K562 (cell line): ENCODE measurements around the gene ATG7. TPM values are rescaled to one million over a fixed set of nuclear protein-coding genes. Genes with fewer than 3 reads are reported as not detected.

Source experiments
- ATAC-seq: fragments of 200-7000 bp; cut with Tn5 transposase; 3 replicates; pipeline ENCODE4 v1.9.1; 2020; ENCODE audit warnings: moderate library complexity
- BruUV-seq: library from RNA; stranded (reverse); fragments of 400-500 nt; replicated peaks from 2 replicates; lab custom pipeline; 2021; lab: Mats Ljungman, UMichigan
- CTCF ChIA-PET: fragments of 300-600 bp; formaldehyde crosslinking; extraction: SDS; loops from one replicate; lab custom pipeline; 2021; ENCODE audit warnings: low intra/inter-chr PET ratio; lab: Yijun Ruan, JAX
- POLR2A ChIA-PET: fragments of 300-600, 350-650 bp; sonication (Branson Sonifier 250); formaldehyde crosslinking; extraction: SDS; loops from one replicate; lab custom pipeline; 2021; ENCODE audit warnings: antibody characterized with exemption, inconsistent platforms; lab: Yijun Ruan, JAX
- DNase-seq, 4 experiments: peaks; one replicate each; pipeline versions ENCODE4 v3.0.0 to v3.0.0-alpha.2; 2011 to 2018; ENCODE audit warnings: low spot score in 3 of 4, mixed read lengths in 3 of 4; ENCODE audit errors: extremely low read depth in 1 of 4
- FAIRE-seq: peaks from 2 replicates; lab custom pipeline; 2011; peaks lifted over from hg19 to GRCh38; lab: Jason Lieb, UNC
- H2AFZ ChIP-seq: 2 replicates; pipeline ENCODE4 v1.6.0; 2011; ENCODE audit warnings: low read depth, low read length, control low read depth, inconsistent platforms
- H3K27ac ChIP-seq: fragments of 200-600 bp; 3 replicates; pipeline ENCODE4 v1.8.0; 2011; ENCODE audit warnings: low read depth, mild to moderate bottlenecking, control low read depth, inconsistent platforms, low read length, moderate library complexity, mixed read lengths; ENCODE audit errors: extremely low read depth
- H3K27me3 ChIP-seq, 2 experiments: fragments of 300-600 bp in 1 of 2; 2 replicates in 1 of 2; 3 replicates in 1 of 2; pipeline versions ENCODE4 v1.6.0 to v1.8.0; 2011; ENCODE audit warnings: inconsistent platforms in 2 of 2, low read length in 2 of 2, mild to moderate bottlenecking in 1 of 2, mixed read lengths in 1 of 2, moderate library complexity in 1 of 2; ENCODE audit not compliant: control insufficient read depth in 2 of 2, insufficient read depth in 2 of 2
- H3K36me3 ChIP-seq: fragments of 300-600 bp; 3 replicates; pipeline ENCODE4 v1.8.0; 2011; ENCODE audit warnings: mild to moderate bottlenecking, low read length, inconsistent platforms; ENCODE audit not compliant: control insufficient read depth, insufficient read depth
- H3K4me1 ChIP-seq, 2 experiments: fragments of 200-600 bp in 1 of 2; replicated peaks in 1 of 2; 2 replicates in 1 of 2; 3 replicates in 1 of 2; pipeline versions ENCODE4 v1.5.1 to v1.8.0; 2011; ENCODE audit warnings: inconsistent platforms in 2 of 2, low read length in 2 of 2, mild to moderate bottlenecking in 1 of 2, mixed read lengths in 1 of 2, moderate library complexity in 1 of 2; ENCODE audit not compliant: control insufficient read depth in 2 of 2, insufficient read depth in 2 of 2
- H3K4me2 ChIP-seq: 2 replicates; pipeline ENCODE4 v1.6.1; 2011; ENCODE audit warnings: low read length, control low read depth, inconsistent platforms, mixed read lengths; ENCODE audit not compliant: insufficient read depth
- H3K4me3 ChIP-seq: fragments of 200-600 bp; sonication (generic), shearing (Covaris generic); 2 replicates; pipeline ENCODE4 v1.5.1; 2016; ENCODE audit warnings: control low read depth, inconsistent platforms
- H3K79me2 ChIP-seq: fragments of 200-600 bp; 3 replicates; pipeline ENCODE4 v1.8.0; 2011; ENCODE audit warnings: low read length, inconsistent platforms; ENCODE audit not compliant: control insufficient read depth, insufficient read depth
- H3K9ac ChIP-seq, 2 experiments: 2 replicates each; pipeline versions ENCODE4 v1.6.0 to v1.6.1; 2011; ENCODE audit warnings: low read depth in 2 of 2, low read length in 2 of 2, control low read depth in 1 of 2, inconsistent platforms in 1 of 2, mild to moderate bottlenecking in 1 of 2, mixed read lengths in 1 of 2; ENCODE audit not compliant: insufficient read depth in 1 of 2
- H3K9me1 ChIP-seq: one replicate; pipeline ENCODE4 v1.6.0; 2011; ENCODE audit warnings: inconsistent platforms, mild to moderate bottlenecking, low read length, moderate library complexity; ENCODE audit not compliant: control insufficient read depth, insufficient read depth
- H3K9me3 ChIP-seq: replicated peaks from 2 replicates; pipeline ENCODE4 v1.5.1; 2011; ENCODE audit warnings: low read depth, low read length, inconsistent platforms; ENCODE audit not compliant: control insufficient read depth, insufficient read depth
- H4K20me1 ChIP-seq: replicated peaks from 2 replicates; pipeline ENCODE4 v1.6.1; 2011; ENCODE audit warnings: low read length, inconsistent platforms, mixed read lengths; ENCODE audit not compliant: control insufficient read depth, insufficient read depth
- CTBP1 ChIP-seq: fragments of 450-650 bp; IDR thresholded peaks from 2 replicates; pipeline ENCODE4 v1.6.1; 2016; ENCODE audit warnings: borderline replicate concordance
- GATA2 ChIP-seq: sonication (generic); formaldehyde crosslinking; IDR thresholded peaks from 2 replicates; pipeline ENCODE4 v1.4.0; 2020; ENCODE audit warnings: mild to moderate bottlenecking, missing genetic modification reagents
- GATAD2A ChIP-seq: fragments of 450-650 bp; IDR thresholded peaks from 2 replicates; pipeline ENCODE4 v1.6.1; 2017
- IFI16 ChIP-seq: fragments of 250-450 bp; sonication (Bioruptor Pico); IDR thresholded peaks from 2 replicates; pipeline ENCODE4 v2.1.2; 2022; ENCODE audit warnings: mild to moderate bottlenecking, inconsistent platforms
- JUN ChIP-seq, 2 experiments: sonication (generic) in 1 of 2; formaldehyde crosslinking in 1 of 2; IDR thresholded peaks; 2 replicates each; pipeline versions ENCODE4 v1.6.1 to v1.8.0; 2012 to 2022; ENCODE audit warnings: borderline replicate concordance in 2 of 2, mild to moderate bottlenecking in 2 of 2, improper control_type of control experiment in 1 of 2, low read depth in 1 of 2, low read length in 1 of 2, missing genetic modification reagents in 1 of 2
- KAT7 ChIP-seq: sonication (generic); formaldehyde crosslinking; IDR thresholded peaks from 2 replicates; pipeline ENCODE4 v1.8.0; 2022; ENCODE audit warnings: missing genetic modification reagents, mild to moderate bottlenecking, borderline replicate concordance
- LCOR ChIP-seq: sonication (generic); formaldehyde crosslinking; IDR thresholded peaks from 2 replicates; pipeline ENCODE4 v1.8.0; 2022; ENCODE audit warnings: mild to moderate bottlenecking, missing genetic modification reagents
- PHF20 ChIP-seq: fragments of 450-650 bp; IDR thresholded peaks from 2 replicates; pipeline ENCODE4 v1.6.1; 2018; ENCODE audit not compliant: partially characterized antibody
- PHTF2 ChIP-seq: fragments of 250-450 bp; sonication (Bioruptor Pico); IDR thresholded peaks from 2 replicates; pipeline ENCODE4 v1.5.0; 2021; ENCODE audit warnings: mild to moderate bottlenecking
- PURB ChIP-seq: sonication (generic); formaldehyde crosslinking; IDR thresholded peaks from 2 replicates; pipeline ENCODE4 v1.9.0; 2021; ENCODE audit warnings: low read depth, mild to moderate bottlenecking, missing genetic modification reagents
- RBM17 ChIP-seq: fragments of 200-400 bp; formaldehyde crosslinking; IDR thresholded peaks from 2 replicates; pipeline ENCODE4 v1.6.1; 2017; ENCODE audit warnings: low read depth, mild to moderate bottlenecking, low read length, borderline replicate concordance
- SIN3B ChIP-seq: fragments of 450-650 bp; IDR thresholded peaks from 2 replicates; pipeline ENCODE4 v1.6.1; 2017; ENCODE audit warnings: low read depth, mild to moderate bottlenecking, moderate library complexity
- XRCC5 ChIP-seq: fragments of 200-400 bp; formaldehyde crosslinking; IDR thresholded peaks from 2 replicates; pipeline ENCODE4 v1.6.1; 2017; ENCODE audit warnings: low read depth, mild to moderate bottlenecking, low read length
- ZNF561 ChIP-seq: fragments of 450-650 bp; formaldehyde crosslinking; conservative IDR thresholded peaks from 2 replicates; pipeline ENCODE4 v1.4.0; 2020; ENCODE audit warnings: mild to moderate bottlenecking, moderate library complexity
- ZNF589 ChIP-seq: fragments of 200-800 bp; sonication (Bioruptor generic); IDR thresholded peaks from 2 replicates; pipeline ENCODE4 v1.6.1; 2016; ENCODE audit warnings: low read depth, missing genetic modification characterization, missing compliant biosample characterization
- WGBS: fragments of 100-300 bp; shearing (Covaris generic); methylation state at CpG from one replicate; pipeline ENCODE4 v1.1.6; 2016; ENCODE audit warnings: low coverage, mixed read lengths; ENCODE audit not compliant: insufficient coverage; ENCODE audit errors: missing lambda C conversion rate; 5-methylcytosine and 5-hydroxymethylcytosine counted together
- in situ Hi-C: fragments of 300-500 bp; cut with MboI; formaldehyde crosslinking; loops from 4 replicates; pipeline ENCODE4 v1.15.0; 2018; ENCODE audit warnings: inconsistent platforms, mixed read lengths
- intact Hi-C: fragments of 100-400 bp; cut with micrococcal nuclease; formaldehyde crosslinking; loops from 2 replicates; pipeline ENCODE4 v1.14.2; 2022
- polyA plus RNA-seq, 8 experiments: library from polyadenylated mRNA; depleted of rRNA in 4 of 8; stranded (reverse) in 5 of 8; unstranded in 3 of 8; fragments of >200 nt; fragmentation: Nextera tagmentation in 2 of 8; fragmentation: Illumina TruSeq in 1 of 8; extraction: Ambion mirVana in 2 of 8; extraction: Trizol in 1 of 8; gene quantifications; 2 replicates each; pipeline versions ENCODE4 v1.2.1 to v1.2.3, GENCODE V29; 2011 to 2014; ENCODE audit warnings: inconsistent platforms in 1 of 8, missing spikeins in 1 of 8
- total RNA-seq, 7 experiments: library from RNA; depleted of rRNA in 6 of 7; stranded (reverse); fragments of >200 nt in 6 of 7; fragmentation: Illumina TruSeq in 2 of 7; extraction: Trizol in 2 of 7; gene quantifications; 2 replicates each; pipeline versions ENCODE4 v1.2.1 to v1.2.3, GENCODE V29; 2011 to 2021; ENCODE audit warnings: low replicate concordance in 1 of 7
- TF ChIP-seq, protein P1 (sequence below): fragments of 200-400 bp; formaldehyde crosslinking; IDR thresholded peaks from 2 replicates; pipeline ENCODE4 v1.6.1; 2017; ENCODE audit warnings: mild to moderate bottlenecking, low read depth, low read length, moderate library complexity
- TF ChIP-seq, protein P2 (sequence below): fragments of 450-650 bp; formaldehyde crosslinking; IDR thresholded peaks from 2 replicates; pipeline ENCODE4 v1.4.0; 2020; ENCODE audit warnings: mild to moderate bottlenecking, moderate library complexity

Gene ATG7
- total and polyA plus RNA-seq, 9 of the 15 experiments (the other 6 are each of a cell fraction or from before 2014, with no cell fraction given) = 18.3 to 45.3 (median 33.6) TPM

DNA sequence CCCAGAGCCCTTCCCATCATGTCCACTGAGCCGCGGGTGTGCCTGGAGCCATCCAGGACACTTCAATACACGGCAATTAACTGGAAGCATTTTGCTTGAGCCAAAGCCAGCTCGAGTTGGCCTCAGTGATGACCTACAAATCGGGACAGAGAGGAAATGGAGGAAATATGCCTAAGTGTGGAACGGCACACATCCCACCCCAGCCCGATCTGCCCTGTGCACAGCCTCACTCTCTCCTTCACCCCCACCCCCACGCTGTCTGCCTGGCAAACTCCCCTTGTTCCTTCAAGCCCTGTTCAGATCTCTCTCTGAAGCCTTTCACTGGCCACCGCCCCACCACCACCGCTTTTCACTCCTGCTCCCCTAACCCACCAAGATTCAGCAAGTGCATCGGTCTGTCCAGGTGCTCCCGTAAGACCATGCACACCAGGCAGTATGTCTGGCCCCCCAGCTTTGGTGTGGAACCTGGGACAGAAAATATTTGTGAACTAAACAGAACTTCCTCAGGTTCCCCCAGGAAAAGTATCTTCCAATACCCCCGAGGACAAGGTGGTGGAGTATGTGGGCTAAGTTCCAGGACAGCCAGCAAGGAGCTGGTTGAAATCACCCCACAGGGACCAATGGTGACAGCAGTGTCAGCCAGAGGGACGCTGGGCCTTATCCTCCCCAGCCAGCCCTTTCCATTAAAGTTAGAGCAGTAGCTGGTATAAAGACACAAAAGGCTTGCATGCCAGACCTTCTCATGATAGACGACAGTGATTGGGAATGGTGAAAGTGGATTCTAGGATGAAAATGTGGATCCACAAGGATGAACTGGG, 287.8 kb downstream of the ATG7 start:
- no TSS peak for BruUV-seq
- no peaks in the 10 kb centered on the region for H3K9me1 ChIP-seq
- no peak for FAIRE-seq
- H3K4me3 ChIP-seq = no peak overlapping the region
- ATAC-seq = no peak; the same call in 2 of the 3 replicates
- peaks cover 3% of the 10 kb centered on the region; the same call in 1 of the 3 replicates for H3K36me3 ChIP-seq
- POLR2A ChIA-PET = interaction anchor here (0.8 to 1.4 kb wide), 3 partner anchors 9 to 22 kb away, joined by 3 to 5 read pairs (median 4); no protein-coding TSS in a partner anchor
- WGBS = 56% methylated on average over 15 of the region's 15 CpGs
- in situ Hi-C loops (no loop called here), intact Hi-C loops (no loop called here)
- no peaks in the 10 kb centered on the region for H3K79me2 ChIP-seq
- H3K27ac ChIP-seq = no peak overlapping the region
- H3K9me3 ChIP-seq = no peaks in the 10 kb centered on the region
- no peak overlapping the region for H3K4me2 ChIP-seq
- peaks cover 3% of the 10 kb centered on the region for H4K20me1 ChIP-seq
- peaks cover 0 to 18% of the 10 kb centered on the region in 2 experiments; a peak in 1 of 5 replicates for H3K4me1 ChIP-seq
- DNase-seq = no peak
- H3K27me3 ChIP-seq = no peaks in the 10 kb centered on the region
- CTCF ChIA-PET = no interaction called here
- H3K9ac ChIP-seq = no peak overlapping the region
- H2AFZ ChIP-seq = no peak overlapping the region
- TF ChIP-seq PHTF2 (CRISPR knock-in tag) (no peak), ZNF589 (CRISPR knock-in tag) (no peak), PURB (no peak), PHF20 (no peak), GATAD2A (no peak), KAT7 (CRISPR knock-in tag) (no peak), RBM17 (no peak), SIN3B (no peak), CTBP1 (no peak), XRCC5 (no peak), LCOR (CRISPR knock-in tag) (no peak), ZNF561 (CRISPR knock-in tag) (no peak), JUN (IDR thresholded peaks at IDR 0.05; ENCODE audit: borderline replicate concordance, low read depth, low read length) (no peak), JUN (CRISPR knock-in tag; IDR thresholded peaks at IDR 0.05; ENCODE audit: borderline replicate concordance) (no peak), GATA2 (CRISPR knock-in tag) (no peak), IFI16 (no peak)
- TF ChIP-seq, protein P1, sequence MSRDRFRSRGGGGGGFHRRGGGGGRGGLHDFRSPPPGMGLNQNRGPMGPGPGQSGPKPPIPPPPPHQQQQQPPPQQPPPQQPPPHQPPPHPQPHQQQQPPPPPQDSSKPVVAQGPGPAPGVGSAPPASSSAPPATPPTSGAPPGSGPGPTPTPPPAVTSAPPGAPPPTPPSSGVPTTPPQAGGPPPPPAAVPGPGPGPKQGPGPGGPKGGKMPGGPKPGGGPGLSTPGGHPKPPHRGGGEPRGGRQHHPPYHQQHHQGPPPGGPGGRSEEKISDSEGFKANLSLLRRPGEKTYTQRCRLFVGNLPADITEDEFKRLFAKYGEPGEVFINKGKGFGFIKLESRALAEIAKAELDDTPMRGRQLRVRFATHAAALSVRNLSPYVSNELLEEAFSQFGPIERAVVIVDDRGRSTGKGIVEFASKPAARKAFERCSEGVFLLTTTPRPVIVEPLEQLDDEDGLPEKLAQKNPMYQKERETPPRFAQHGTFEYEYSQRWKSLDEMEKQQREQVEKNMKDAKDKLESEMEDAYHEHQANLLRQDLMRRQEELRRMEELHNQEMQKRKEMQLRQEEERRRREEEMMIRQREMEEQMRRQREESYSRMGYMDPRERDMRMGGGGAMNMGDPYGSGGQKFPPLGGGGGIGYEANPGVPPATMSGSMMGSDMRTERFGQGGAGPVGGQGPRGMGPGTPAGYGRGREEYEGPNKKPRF = no peak
- TF ChIP-seq, protein P2, sequence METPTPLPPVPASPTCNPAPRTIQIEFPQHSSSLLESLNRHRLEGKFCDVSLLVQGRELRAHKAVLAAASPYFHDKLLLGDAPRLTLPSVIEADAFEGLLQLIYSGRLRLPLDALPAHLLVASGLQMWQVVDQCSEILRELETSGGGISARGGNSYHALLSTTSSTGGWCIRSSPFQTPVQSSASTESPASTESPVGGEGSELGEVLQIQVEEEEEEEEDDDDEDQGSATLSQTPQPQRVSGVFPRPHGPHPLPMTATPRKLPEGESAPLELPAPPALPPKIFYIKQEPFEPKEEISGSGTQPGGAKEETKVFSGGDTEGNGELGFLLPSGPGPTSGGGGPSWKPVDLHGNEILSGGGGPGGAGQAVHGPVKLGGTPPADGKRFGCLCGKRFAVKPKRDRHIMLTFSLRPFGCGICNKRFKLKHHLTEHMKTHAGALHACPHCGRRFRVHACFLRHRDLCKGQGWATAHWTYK (CRISPR knock-in tag) = no peak
